Right lobe of liver (tissue), 4 donors: Measurements from ENCODE around the gene F10.

Experiments used
- CTCF ChIP-seq, 4 donors: fragments of 200-600 bp in 3 of 4; fragments of 450-650 bp in 1 of 4; IDR thresholded peaks; one replicate each; pipeline versions ENCODE4 v1.5.1 to v1.8.0; 2016 to 2022; ENCODE audit warnings: antibody characterized with exemption in 4 of 4, mild to moderate bottlenecking in 2 of 4
- POLR2A ChIP-seq: fragments of 450-650 bp; IDR thresholded peaks from one replicate; pipeline ENCODE4 v1.6.1; 2017; ENCODE audit warnings: antibody characterized with exemption, mild to moderate bottlenecking
- donor health status: DM: no; HTN: no; CAD: no.
- donor health status: DM: no; HTN: no; CAD: no.
- donor health status: DM: no; HTN: yes; CAD: no.

GRCh38 chr13:113149711-113150549 is 27.3 kb downstream of the F10 start:
- TF ChIP-seq POLR2A: no peak
- TF ChIP-seq CTCF (IDR thresholded peaks at IDR 0.05): no peak
